ENCODE data around the gene PPFIA1.
A peak's percentile ranks its signal among the peaks of the same experiment; 100 is the strongest.

PPFIA1 gene

DNA sequence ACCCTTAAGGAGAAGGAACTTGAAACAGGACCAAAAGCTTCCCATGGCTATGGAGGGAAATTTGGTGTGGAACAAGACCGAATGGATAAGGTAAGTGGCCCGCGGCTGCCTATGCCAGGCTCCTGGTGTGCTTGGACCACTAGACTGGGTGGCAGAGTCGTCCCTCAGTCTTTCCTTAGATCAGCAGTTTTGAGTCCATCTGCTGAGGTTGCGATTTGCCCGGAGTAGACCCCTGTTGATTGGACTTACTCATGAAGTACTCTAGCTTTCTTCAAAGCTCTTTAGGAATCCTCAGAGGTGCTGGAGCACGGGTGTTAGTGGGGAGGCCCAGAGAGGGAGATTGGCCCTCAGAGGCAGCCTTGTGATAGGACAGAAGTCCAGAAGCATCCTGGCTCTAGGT is 139.4 kb downstream of the PPFIA1 start:
- DNase-seq (ENCODE audit: extremely low read depth, low read depth) = no peak
- TF ChIP-seq, protein P1, sequence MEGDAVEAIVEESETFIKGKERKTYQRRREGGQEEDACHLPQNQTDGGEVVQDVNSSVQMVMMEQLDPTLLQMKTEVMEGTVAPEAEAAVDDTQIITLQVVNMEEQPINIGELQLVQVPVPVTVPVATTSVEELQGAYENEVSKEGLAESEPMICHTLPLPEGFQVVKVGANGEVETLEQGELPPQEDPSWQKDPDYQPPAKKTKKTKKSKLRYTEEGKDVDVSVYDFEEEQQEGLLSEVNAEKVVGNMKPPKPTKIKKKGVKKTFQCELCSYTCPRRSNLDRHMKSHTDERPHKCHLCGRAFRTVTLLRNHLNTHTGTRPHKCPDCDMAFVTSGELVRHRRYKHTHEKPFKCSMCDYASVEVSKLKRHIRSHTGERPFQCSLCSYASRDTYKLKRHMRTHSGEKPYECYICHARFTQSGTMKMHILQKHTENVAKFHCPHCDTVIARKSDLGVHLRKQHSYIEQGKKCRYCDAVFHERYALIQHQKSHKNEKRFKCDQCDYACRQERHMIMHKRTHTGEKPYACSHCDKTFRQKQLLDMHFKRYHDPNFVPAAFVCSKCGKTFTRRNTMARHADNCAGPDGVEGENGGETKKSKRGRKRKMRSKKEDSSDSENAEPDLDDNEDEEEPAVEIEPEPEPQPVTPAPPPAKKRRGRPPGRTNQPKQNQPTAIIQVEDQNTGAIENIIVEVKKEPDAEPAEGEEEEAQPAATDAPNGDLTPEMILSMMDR (IDR thresholded peaks at IDR 0.05; ENCODE audit: low read depth, low read length) = no peak

DNA sequence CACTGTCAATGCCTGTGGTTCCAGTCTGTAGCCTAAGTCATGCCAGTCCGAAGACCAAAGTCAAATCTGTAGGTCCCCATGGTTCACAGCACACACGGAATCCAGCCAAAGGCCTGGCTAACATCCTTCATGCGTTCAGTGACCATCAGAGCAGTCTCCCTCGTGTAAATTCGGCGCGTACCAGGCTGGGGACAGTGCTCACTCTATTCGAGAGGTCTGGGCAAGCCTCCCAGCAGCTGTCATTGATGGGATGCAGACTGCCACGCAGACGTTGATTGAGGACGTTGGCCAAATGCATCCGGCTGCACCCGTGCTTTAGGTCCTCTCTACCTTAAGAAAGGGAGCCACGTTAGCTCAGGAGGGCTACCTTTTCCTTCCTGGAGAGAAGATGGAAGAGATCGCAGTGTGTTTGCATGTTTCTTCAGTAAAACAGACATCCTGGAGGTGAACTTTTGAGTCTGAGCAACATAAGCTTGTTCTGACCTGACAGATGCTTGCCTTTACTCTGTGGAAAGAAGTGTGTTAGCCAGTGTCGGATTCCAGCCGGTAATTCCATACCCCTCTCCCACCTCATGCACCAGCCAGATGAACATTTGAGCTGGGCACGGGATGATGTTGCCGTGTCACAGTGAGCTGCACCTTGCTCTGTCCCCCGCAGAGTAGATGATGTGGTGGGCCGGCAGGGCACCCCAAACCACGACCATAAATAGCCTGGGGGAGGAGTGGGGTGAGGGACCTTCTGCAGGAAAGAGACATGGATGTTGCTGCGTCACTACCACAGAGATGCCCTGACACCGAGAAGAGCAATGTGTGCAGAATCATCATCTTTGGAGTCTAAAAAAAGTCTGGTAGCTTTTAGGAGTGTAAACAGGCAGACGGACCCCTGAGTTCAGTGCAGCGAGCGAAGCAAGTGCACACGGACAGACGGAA is 140.1 kb downstream of the PPFIA1 start:
- TF ChIP-seq, protein P1 (IDR thresholded peaks at IDR 0.05; ENCODE audit: low read depth, low read length) = no peak
- DNase-seq (ENCODE audit: extremely low read depth, low read depth) = no peak

DNA sequence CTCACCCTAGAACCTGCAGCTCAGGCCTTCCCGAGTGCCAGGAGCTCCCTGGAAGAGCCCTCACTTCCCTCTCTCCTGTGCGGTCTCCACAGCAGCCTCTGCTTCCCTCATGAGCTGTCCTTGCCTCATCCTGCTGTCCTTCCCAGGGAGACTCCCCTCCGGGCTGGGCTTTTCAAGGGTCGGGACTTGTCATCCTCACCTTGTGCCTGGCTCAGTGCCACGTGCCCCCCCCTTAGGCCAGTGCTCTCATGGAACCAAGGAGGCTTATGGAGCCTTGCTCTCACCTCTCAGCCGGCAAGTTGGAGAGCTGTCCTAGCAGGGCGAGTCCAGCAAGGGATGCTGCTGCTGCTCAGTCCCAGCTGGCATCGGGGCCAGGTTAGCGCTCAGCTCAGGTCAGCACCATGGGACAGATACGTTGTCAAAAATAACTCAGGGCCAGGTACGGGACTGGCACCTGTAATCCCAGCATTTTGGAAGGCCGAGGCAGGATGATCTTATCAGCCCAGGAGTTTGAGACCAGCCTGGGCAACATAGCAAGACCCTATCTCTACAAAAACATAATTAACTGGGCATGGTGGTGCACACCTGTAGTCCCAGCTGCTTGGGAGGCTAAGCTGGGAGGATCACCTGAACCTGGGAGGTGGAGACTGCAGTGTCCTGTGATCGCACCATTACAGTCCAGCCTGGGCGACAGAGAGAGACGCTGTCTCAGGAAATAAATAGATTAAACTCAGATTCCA is 141.4 kb downstream of the PPFIA1 start:
- TF ChIP-seq, protein P1 (IDR thresholded peaks at IDR 0.05; ENCODE audit: low read depth, low read length) = no peak
- no peak for DNase-seq (ENCODE audit: extremely low read depth, low read depth)

DNA sequence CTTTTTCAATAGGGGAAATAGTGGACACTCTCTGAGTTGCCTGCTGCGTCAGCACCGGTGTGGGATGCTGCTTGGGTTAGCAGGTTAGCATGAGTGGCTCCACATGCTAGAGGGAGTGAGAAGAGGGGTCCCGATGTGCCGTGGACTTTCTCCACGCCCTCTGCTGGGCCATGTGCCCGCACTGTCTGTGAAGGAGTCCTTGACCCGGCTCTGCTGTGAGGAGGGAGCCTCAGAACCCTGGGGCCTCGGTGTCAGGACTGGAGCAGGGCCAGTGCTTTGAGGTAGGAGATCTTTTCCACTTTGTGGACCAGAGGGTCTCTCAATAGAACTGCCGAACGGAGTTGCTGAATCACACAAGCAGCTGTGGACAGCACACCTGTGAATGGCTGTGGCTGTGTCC is 142.7 kb downstream of the PPFIA1 start:
- DNase-seq (ENCODE audit: extremely low read depth, low read depth) = no peak
- TF ChIP-seq, protein P1 (IDR thresholded peaks at IDR 0.05; ENCODE audit: low read depth, low read length) = no peak

DNA sequence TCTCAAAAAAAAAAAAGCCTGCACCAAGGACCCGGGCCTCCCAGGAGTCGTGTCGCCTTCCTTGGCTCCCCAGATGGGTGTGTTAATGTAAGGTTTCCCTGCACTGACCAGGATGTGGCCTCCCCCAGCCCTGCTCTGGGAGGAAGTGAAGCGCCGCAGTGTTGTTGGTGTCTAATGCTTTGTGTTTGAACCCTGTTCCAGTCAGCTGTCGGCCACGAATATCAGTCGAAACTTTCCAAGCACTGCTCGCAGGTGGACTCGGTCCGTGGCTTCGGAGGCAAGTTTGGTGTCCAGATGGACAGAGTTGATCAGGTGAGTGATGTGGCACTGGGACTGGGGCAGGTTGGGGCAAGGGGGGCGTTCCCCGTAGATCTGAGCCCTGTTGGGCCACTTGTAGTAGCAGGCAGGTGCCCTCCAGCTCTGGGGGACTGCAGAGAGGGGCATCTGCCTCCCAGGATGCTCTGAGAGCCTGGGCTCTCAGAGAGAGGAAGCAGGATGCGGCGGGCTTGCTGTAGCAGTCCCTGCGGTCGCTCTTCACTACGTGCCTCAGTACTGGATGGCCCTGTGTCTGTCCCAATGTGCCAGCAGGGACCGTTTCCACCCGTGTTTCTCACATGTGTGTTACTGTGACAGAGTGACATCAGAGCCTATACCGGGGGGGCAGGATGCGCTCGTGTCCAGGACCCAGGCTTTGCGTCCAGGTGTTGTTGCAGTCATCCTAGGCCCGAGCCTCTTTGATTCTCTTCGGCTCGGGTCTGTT is 144.0 kb downstream of the PPFIA1 start:
- TF ChIP-seq, protein P1 (IDR thresholded peaks at IDR 0.05; ENCODE audit: low read depth, low read length) = no peak
- DNase-seq (ENCODE audit: extremely low read depth, low read depth) = no peak

DNA sequence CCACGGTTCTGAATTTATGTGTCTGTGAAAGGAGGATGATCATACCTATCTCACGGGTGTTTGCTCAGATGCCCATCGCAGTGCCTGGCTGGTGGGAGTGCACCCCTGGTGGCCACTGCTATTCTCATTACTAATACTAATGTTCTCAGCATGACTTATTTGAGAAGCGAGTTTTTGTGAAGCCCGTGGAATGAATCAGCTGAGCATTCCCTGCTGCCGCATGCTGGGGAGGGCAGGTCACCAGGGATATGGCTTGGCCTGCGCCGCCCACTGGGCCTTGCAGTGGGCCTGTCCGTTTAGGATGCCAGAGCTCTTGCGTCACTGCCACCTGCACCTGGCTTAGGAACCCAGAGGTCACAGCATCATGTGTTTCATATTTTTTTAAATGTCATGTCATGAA is 144.7 kb downstream of the PPFIA1 start:
- no peak for DNase-seq (ENCODE audit: extremely low read depth, low read depth)
- TF ChIP-seq, protein P1 (IDR thresholded peaks at IDR 0.05; ENCODE audit: low read depth, low read length) = peak; percentile 36
